PC-9 (cell line): ENCODE data around the gene PSEN1.

Experiments used
- EZH2 ChIP-seq: fragments of 200-600 bp; sonication (generic); IDR thresholded peaks from 2 replicates; pipeline ENCODE4 v1.8.0; 2017; ENCODE audit warnings: antibody characterized with exemption, low read depth
- TF ChIP-seq, protein P1 (sequence below): fragments of 200-600 bp; sonication (generic); conservative IDR thresholded peaks from 2 replicates; pipeline ENCODE4 v1.6.1; 2017; ENCODE audit warnings: mixed run types, antibody characterized with exemption, mild to moderate bottlenecking, moderate library complexity

GRCh38 chr14:73136387-73137225, at the start of gene PSEN1:
- no peak for TF ChIP-seq EZH2
- TF ChIP-seq, protein P1, sequence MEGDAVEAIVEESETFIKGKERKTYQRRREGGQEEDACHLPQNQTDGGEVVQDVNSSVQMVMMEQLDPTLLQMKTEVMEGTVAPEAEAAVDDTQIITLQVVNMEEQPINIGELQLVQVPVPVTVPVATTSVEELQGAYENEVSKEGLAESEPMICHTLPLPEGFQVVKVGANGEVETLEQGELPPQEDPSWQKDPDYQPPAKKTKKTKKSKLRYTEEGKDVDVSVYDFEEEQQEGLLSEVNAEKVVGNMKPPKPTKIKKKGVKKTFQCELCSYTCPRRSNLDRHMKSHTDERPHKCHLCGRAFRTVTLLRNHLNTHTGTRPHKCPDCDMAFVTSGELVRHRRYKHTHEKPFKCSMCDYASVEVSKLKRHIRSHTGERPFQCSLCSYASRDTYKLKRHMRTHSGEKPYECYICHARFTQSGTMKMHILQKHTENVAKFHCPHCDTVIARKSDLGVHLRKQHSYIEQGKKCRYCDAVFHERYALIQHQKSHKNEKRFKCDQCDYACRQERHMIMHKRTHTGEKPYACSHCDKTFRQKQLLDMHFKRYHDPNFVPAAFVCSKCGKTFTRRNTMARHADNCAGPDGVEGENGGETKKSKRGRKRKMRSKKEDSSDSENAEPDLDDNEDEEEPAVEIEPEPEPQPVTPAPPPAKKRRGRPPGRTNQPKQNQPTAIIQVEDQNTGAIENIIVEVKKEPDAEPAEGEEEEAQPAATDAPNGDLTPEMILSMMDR: no peak
